DMS53 treated with DMSO at 0.1 percent for 48 hours (cell line): ENCODE results near the gene ZDHHC24.

Source experiments
- DNase-seq: peaks from one replicate; lab custom pipeline; 2025; ENCODE audit not compliant: unreplicated experiment; lab: John Stamatoyannopoulos, UW

The ZDHHC24 gene

GRCh38 chr11:66498506-66498905, 47.3 kb downstream of the ZDHHC24 start:
- no peak for DNase-seq

- DNase-seq = no peak
Measured at GRCh38 chr11:66497206-66497605, 48.6 kb downstream of the ZDHHC24 start.

DNA sequence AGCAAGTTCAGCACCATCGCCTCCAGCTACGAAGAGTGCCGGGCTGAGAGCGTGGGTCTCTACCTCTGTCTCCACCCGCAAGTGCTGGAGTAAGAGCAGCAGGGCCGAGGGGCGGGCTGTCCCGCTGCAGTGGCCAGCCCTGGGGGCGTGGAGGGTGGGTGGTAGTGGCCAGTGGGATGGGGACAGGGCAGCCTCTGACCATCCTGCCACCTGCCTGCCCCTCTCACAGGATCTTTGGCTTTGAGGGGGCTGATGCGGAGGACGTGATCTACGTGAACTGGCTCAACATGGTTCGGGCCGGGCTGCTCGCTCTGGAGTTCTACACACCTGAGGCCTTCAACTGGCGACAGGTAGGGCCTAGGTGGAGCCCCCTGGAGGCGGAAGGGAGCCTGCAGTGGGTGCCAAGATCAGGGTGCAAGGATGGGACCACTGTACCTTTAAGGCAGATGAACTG, 50.4 kb downstream of the ZDHHC24 start:
- no peak for DNase-seq

- no peak for DNase-seq
Measured at GRCh38 chr11:66494935-66495334, 50.9 kb downstream of the ZDHHC24 start.

GRCh38 chr11:66494458-66494857, 51.4 kb downstream of the ZDHHC24 start:
- DNase-seq = no peak

DNA sequence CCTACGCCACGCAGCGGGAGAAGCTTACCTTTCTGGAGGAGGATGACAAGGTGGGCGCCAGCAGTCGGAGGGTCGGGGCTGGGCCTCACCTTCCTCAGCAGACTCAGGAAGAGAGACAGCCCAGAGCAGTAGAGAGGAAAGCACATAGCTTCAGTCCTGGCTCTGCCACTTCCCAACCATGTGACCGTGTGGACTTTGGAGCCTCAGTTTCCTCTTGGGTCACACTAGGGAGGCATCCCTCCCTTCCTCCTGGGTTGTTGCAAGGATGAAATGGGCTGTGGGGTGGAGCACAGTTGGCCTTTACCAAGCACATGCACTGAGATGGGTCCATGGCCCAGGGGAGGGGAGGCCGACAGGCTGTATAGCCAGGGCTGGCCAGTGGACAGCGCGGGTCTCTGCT, 52.7 kb downstream of the ZDHHC24 start:
- no peak for DNase-seq

GRCh38 chr11:66492161-66492865, 53.5 kb downstream of the ZDHHC24 start:
- DNase-seq = no peak

DNA sequence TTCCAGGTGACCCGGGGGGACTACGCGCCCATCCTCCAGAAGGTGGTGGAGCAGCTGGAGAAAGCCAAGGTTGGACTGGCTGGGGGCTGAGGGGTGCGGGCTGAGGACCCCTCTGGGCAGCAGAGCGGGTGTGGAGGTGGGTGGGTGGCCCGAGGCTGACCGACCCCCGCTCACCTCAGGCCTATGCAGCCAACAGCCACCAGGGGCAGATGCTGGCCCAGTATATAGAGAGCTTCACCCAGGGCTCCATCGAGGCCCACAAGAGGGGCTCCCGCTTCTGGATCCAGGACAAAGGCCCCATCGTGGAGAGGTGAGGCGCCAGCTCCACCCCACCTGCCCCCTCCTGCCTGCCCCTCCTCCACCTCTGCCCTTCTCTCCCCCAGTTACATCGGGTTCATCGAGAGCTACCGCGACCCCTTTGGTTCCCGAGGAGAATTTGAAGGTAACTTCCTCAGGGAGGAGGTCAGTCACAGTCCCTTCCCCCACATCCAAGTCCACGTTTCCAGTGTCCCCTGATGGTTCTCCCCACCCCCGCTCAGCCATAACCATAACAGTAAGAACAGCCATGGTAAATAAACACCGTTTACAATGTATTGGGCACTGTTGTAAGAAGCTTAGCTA, 54.4 kb downstream of the ZDHHC24 start:
- no peak for DNase-seq

DNA sequence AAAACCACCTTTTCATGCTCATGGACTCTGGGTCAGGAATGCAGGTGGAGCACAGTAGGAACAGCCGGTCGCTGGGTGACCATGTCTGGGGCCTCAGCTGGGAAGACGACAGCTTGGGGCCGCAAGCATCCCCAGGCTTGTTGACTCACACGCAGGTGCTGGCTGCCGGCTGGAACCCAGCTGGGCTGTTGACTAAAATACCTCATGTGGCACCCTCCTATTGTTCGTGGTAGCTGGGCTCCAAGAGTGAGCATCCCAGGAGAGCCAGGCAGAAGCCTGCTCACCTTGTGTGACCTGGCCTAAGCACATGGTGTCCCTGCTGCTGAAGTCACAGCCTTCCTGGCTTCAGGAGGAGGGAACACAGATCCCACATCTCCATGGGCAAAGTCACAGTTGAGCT, 56.2 kb downstream of the ZDHHC24 start:
- peak; percentile 98 for DNase-seq

DNA sequence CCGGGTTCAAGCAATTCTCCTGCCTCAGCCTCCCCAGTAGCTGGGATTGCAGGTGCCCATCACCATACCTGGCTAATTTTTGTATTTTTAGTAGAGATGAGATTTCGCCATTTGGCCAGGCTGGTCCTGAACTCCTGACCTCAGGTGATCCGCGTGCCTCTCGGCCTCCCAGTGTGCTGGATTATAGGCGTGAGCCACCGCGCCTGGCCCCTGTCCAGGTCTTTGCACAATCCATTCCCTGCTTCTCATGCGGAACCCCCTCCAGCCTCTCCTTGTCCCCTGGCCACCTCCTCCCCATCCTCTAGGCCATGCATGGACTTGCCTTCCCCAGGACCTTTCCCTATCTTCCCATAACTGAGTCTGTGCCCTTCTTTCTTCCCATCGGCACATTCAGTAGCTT, 56.9 kb downstream of the ZDHHC24 start:
- no peak for DNase-seq

- DNase-seq = no peak
Measured at GRCh38 chr11:66484806-66485380, 61.0 kb downstream of the ZDHHC24 start.

DNA sequence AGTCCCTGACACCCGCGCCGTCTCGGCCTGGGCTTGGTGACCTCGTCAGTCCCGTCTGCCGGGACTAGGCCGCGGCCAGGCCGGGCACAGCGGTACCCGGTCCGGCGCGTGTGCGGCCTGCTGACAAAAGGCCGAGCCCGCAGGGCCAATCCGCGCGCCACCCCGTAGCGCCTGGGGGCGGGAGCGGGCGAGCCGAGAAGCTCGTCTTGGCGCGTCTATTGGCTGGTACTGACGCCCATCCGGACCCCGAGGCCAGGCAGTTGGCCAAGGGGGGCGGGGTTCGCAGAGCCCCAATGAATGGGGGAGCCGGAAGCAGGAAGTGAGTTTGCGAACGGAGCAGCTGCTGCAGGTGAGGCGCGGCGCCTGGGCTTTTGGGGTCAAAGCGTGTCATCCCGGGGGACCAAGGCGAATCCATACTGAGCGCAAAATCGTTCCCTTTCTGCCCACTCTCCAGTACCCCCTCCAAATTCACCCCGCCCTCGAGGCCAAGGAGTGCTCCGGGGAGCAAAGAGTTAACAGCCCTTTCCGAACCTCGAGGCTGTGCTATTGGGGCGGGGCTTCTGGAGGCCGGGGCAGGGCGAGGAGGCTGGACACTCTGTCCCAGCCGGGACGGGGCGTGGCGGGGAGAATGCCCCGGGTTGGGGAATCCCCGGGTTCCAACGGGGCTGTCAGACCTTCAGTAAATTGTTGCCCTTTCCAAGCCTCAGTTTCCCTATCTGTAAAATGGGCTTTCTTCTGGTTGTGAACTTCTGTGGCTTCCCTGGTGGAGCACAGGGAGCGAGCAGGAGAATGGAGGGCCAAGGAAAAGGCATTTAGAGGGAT, 65.5 kb downstream of the ZDHHC24 start, which contains the start of gene DPP3:
Gene DPP3 (plus strand): TSS at position 318 of the 822 bp plus-strand sequence. CDS start 1,767 bp downstream, outside the sequence.
- DNase-seq = peak; percentile 99

GRCh38 chr11:66479394-66480116, 66.3 kb downstream of the ZDHHC24 start:
- DNase-seq = peak; percentile 44

DNA sequence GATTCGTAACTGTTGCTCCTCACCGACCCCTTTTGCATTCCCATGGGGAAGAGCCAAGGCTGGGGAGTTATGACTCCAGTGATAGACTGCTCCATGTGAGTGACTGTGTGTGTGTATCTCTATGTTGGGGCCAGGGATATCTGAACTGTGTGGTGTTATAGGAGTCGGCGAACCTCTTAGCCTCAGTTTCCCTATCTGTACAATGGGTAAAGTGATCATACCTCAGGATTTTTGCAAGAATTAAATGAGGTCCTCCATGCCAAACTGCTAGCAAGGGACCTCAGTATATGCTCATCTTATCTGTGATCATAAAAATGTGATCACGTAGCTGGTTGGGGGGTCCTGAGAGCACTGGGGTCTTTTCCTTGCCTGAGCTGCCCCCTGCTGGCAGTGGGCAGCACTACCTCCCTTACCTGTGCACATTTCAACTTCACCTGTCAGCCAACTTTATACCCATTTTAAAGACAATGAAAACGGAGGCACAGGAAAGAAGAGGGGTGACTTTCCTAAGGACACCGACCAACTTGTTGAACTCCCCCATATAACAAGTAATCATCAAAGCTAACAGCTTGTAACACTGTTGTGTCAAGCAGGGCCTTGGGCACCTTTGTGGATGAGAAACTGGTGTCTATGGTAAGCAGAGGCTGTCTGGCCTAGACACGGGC, 67.0 kb downstream of the ZDHHC24 start:
- DNase-seq = no peak

DNA sequence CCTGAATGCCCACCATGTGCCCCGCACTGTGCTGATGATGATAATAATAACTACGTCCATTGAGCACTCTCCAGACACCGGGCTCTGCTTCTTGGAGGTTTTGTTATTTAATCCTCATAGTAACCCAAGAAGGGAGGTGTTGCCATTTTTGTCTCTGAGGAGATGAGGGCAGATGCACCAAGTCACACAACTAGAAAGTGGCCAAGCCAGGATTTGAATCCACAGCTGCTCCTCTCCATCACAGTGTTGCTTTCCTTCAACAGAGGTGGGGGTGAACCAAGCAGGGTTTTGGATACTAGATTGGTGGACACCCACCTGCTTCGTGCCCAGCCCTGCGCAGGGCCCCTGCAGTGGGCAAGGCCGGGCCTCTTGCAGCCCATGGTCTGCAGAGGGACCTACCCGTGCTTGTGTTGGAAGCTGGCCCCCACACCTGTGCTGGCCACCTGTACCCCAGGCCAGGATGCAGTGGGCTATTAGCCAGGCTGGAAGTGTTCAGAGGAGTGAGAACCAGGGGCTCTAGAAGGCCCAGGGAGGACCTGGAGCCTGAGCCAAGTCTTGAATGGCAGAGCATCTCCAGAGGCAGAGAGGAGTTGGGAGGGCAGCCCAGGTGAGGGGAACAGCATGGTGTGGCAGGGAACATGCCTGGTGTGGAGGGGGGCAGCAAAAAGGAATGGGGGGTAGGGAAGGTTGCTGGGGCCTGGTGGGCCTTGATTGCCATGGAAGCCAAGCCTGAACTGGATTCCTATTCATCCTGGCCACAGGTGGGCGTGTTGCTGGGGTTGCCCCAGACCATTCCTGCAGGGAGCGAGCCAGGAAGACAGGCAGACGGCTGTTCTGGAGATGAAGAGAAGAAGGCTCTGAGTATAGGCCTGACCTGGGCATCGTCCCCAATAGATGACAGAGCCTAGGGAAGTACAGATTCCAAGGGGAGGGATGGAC, 68.3 kb downstream of the ZDHHC24 start:
- no peak for DNase-seq

DNA sequence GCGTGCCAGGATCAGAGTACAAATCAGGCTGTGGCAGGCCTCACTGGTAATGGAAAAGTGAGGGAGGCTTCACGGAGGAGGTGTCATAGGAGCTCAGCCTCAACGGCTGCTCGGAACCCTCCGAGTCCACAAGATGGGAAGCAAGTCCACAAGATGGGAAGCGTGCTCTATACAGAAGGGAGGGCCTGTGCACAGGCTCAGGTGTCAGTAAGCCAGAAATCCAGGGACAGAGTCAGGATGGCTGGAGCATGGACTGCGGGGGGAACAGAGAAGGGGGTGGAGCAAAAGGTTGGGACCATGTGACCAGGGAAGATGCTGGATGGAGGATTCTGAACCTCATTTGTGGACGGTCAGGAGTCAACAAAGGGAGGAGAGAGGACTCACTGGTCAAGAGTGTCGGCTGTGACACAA, 69.0 kb downstream of the ZDHHC24 start:
- DNase-seq = no peak

- no peak for DNase-seq
Measured at GRCh38 chr11:66476173-66476840, 69.5 kb downstream of the ZDHHC24 start.

DNA sequence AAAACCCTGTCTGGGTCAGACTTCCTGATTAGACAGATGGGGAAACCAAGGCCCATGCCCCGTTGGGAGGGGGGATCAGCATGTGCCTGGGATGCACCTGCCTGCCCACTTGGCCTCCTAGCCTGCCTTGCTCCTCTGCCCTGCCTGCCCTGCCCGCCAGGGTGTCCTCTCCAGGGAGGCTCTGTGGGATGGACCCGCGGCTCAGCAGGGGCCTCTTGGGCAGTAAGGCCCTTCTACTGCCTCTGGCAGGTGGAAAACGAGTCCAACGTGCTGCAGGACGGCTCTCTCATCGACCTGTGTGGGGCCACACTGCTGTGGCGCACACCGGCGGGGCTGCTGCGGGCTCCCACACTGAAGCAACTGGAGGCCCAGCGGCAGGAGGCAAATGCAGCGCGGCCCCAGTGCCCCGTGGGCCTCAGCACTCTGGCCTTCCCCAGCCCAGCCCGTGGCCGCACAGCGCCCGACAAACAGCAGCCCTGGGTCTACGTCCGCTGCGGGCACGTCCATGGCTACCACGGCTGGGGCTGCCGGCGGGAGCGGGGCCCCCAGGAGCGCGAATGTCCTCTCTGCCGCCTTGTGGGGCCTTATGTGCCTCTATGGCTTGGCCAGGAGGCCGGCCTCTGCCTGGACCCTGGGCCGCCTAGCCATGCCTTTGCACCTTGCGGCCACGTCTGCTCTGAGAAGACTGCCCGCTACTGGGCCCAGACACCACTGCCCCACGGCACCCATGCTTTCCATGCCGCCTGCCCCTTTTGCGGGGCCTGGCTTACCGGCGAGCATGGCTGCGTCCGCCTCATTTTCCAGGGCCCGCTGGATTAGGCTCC, 70.3 kb downstream of the ZDHHC24 start:
- no peak for DNase-seq
